ENCODE data around the gene UGT2A2.

Gene UGT2A2

GRCh38 chr4:69568787-69569186 lies 70.7 kb downstream of the UGT2A2 start:
- no peak for DNase-seq

- no peak for DNase-seq
Measured at GRCh38 chr4:69563424-69563823, 76.0 kb downstream of the UGT2A2 start.

- no peak for DNase-seq
Measured at GRCh38 chr4:69549651-69550050, 89.8 kb downstream of the UGT2A2 start.

- no peak for DNase-seq
Measured at GRCh38 chr4:69546134-69546765, 93.2 kb downstream of the UGT2A2 start.
